A673 (cell line): Measurements from ENCODE around the gene ARHGAP22. TPM values are rescaled to one million over a fixed set of nuclear protein-coding genes. Genes with fewer than 3 reads are reported as not detected.

Experiments used
- BruUV-seq: library from RNA; stranded (reverse); fragments of 400-500 nt; replicated peaks from 2 replicates; lab custom pipeline; 2021; lab: Mats Ljungman, UMichigan
- CTCF ChIA-PET: fragments of 300-600 bp; sonication (Branson Sonifier 250); formaldehyde crosslinking; loops from one replicate; lab custom pipeline; 2022; ENCODE audit warnings: antibody characterized with exemption; lab: Charles Lee
- POLR2A ChIA-PET: fragments of 300-600 bp; sonication (Branson Sonifier 250); formaldehyde crosslinking; loops from one replicate; lab custom pipeline; 2022; ENCODE audit warnings: antibody characterized with exemption; ENCODE audit not compliant: low non-redundant PET; lab: Charles Lee
- DNase-seq: peaks from one replicate; pipeline ENCODE4 v3.0.0-alpha.2; 2015; ENCODE audit warnings: low spot score
- H3K27ac ChIP-seq: fragments of 200-600 bp; sonication (generic); 2 replicates; pipeline ENCODE4 v1.5.1; 2016; ENCODE audit warnings: mixed run types, low read depth, mild to moderate bottlenecking, mixed read lengths, antibody characterized with exemption, low read length; ENCODE audit not compliant: poor library complexity, severe bottlenecking
- H3K27me3 ChIP-seq: fragments of 200-600 bp; sonication (generic); replicated peaks from 2 replicates; pipeline ENCODE4 v1.6.1; 2017; ENCODE audit warnings: mixed run types, low read depth, mild to moderate bottlenecking, mixed read lengths, antibody characterized with exemption, low read length; ENCODE audit not compliant: insufficient read depth, poor library complexity
- H3K36me3 ChIP-seq: fragments of 200-600 bp; sonication (generic); 2 replicates; pipeline ENCODE4 v1.6.1; 2016; ENCODE audit warnings: mixed run types, mild to moderate bottlenecking, mixed read lengths, antibody characterized with exemption, low read length; ENCODE audit not compliant: insufficient read depth, poor library complexity, severe bottlenecking
- H3K4me1 ChIP-seq: fragments of 200-600 bp; sonication (generic); 2 replicates; pipeline ENCODE4 v1.6.1; 2017; ENCODE audit warnings: mixed run types, mild to moderate bottlenecking, mixed read lengths, antibody characterized with exemption, low read length; ENCODE audit not compliant: insufficient read depth, poor library complexity, severe bottlenecking
- H3K4me3 ChIP-seq: fragments of 200-600 bp; sonication (generic); 2 replicates; pipeline ENCODE4 v1.5.1; 2016; ENCODE audit warnings: low read depth, mixed run types, mild to moderate bottlenecking, mixed read lengths, low read length; ENCODE audit not compliant: poor library complexity, severe bottlenecking
- H3K9me3 ChIP-seq: fragments of 200-600 bp; sonication (generic); 2 replicates; pipeline ENCODE4 v1.6.1; 2016; ENCODE audit warnings: mixed run types, low read depth, mild to moderate bottlenecking, mixed read lengths, antibody characterized with exemption, low read length; ENCODE audit not compliant: poor library complexity, severe bottlenecking
- CTCF ChIP-seq: fragments of 300-800, 200-600 bp; sonication (generic); conservative IDR thresholded peaks from 2 replicates; pipeline ENCODE4 v1.5.1; 2017; ENCODE audit warnings: low read depth, mild to moderate bottlenecking, antibody characterized with exemption, low read length, moderate library complexity, mixed read lengths
- EZH2 ChIP-seq: fragments of 200-600 bp; sonication (generic); IDR thresholded peaks from 2 replicates; pipeline ENCODE4 v1.6.1; 2017; ENCODE audit warnings: borderline replicate concordance, low read depth, mild to moderate bottlenecking, mixed read lengths, antibody characterized with exemption, low read length; ENCODE audit not compliant: poor library complexity, severe bottlenecking
- intact Hi-C: fragments of 100-400 bp; cut with micrococcal nuclease; formaldehyde crosslinking; loops from one replicate; pipeline ENCODE4 v1.10.0; 2022; ENCODE audit not compliant: unreplicated experiment
- total RNA-seq: library from RNA; stranded (reverse); gene quantifications from 2 replicates; pipeline ENCODE4 v1.2.3, GENCODE V29; 2021

The ARHGAP22 gene
- total RNA-seq, 1 experiment from 2014 or later = 0.47 TPM

DNA sequence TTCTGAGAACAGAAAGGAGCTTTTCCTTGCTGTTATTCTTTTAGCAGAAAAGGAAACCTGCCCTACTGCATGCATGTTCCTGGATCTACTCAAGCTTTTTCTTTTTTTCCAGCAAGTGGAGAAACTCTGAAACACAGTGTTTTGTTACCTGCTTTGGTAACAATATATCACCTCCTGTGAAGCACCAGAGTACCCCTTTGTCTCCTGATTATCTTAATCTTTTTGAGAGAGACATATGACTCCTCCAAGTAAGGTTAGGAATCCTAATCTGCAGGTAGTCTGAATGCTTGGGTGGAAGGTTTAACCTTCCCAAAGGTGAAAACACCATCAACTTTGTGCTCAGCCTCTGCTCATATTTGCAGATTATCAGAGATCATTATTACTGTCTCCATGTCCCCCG is 205.3 kb downstream of the ARHGAP22 start:
- BruUV-seq = no TSS peak
- no peaks in the 10 kb centered on the region for H3K9me3 ChIP-seq
- H3K36me3 ChIP-seq = no peaks in the 10 kb centered on the region
- intact Hi-C loops = no loop called here
- no peak overlapping the region for H3K27ac ChIP-seq
- H3K4me3 ChIP-seq = no peak overlapping the region
- DNase-seq = no peak
- H3K27me3 ChIP-seq = no peaks in the 10 kb centered on the region
- POLR2A ChIA-PET = no interaction called here
- CTCF ChIA-PET = no interaction called here
- TF ChIP-seq CTCF (no peak), EZH2 (no peak)
- H3K4me1 ChIP-seq = peaks cover 39% of the 10 kb centered on the region

DNA sequence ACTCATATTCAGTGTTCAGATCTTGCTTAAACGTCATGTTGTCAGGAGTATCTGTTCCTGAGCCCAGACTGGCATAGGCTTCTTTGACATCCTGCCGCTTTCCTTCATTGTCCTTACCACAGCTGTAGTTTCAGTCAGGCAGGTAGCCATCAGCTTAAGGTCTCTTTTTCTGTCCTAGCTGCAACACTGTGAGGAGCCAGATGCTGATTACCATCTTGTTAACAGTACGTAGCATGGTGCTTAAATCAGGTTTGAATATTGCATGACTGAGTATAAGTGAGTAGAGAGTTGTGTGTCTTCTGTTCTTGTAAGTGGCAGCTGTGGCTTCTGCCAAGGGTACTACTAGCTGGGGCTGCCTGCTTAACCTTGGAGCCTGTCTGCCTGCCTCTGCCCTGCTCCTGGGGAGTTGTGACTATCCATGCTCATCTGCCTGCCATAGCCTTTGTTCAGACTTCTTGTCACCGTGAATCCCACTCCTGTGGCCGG is 205.8 kb downstream of the ARHGAP22 start:
- TF ChIP-seq CTCF (no peak), EZH2 (no peak)
- Histone ChIP-seq H3K27ac (no peak overlapping the region), H3K36me3 (no peaks in the 10 kb centered on the region), H3K9me3 (no peaks in the 10 kb centered on the region), H3K4me1 (peaks cover 35% of the 10 kb centered on the region), H3K27me3 (no peaks in the 10 kb centered on the region), H3K4me3 (no peak overlapping the region)
- intact Hi-C loops = no loop called here
- DNase-seq = no peak
- ChIA-PET CTCF (no interaction called here), POLR2A (no interaction called here)
- BruUV-seq = no TSS peak

- ChIA-PET CTCF (no interaction called here), POLR2A (no interaction called here)
- H3K4me3 ChIP-seq = no peak overlapping the region
- H3K9me3 ChIP-seq = no peaks in the 10 kb centered on the region
- no peaks in the 10 kb centered on the region for H3K36me3 ChIP-seq
- H3K4me1 ChIP-seq = peaks cover 34% of the 10 kb centered on the region
- intact Hi-C loops = no loop called here
- BruUV-seq = no TSS peak
- no peak for DNase-seq
- no peaks in the 10 kb centered on the region for H3K27me3 ChIP-seq
- TF ChIP-seq CTCF (no peak), EZH2 (no peak)
- no peak overlapping the region for H3K27ac ChIP-seq
Measured at GRCh38 chr10:48398261-48398660, 206.6 kb downstream of the ARHGAP22 start.

Other genes with a start within 250 kb of the ARHGAP22 start
- not detected in 2 replicates for gene WDFY4, start 79.8 kb upstream of the ARHGAP22 start, total RNA-seq